GM12878 (cell line): ENCODE measurements around the gene DLEC1. TPM values are rescaled to one million over a fixed set of nuclear protein-coding genes. Genes with fewer than 3 reads are reported as not detected.

Experiments
- BACH1 ChIP-seq: fragments of 450-650 bp; IDR thresholded peaks from 2 replicates; pipeline ENCODE4 v1.6.1; 2017; ENCODE audit warnings: mild to moderate bottlenecking, borderline replicate concordance
- BCL11A ChIP-seq: IDR thresholded peaks from 2 replicates; pipeline ENCODE4 v1.6.1; 2011; ENCODE audit warnings: low read depth, low read length
- BMI1 ChIP-seq: fragments of 450-650 bp; IDR thresholded peaks from 2 replicates; pipeline ENCODE4 v1.6.1; 2016; ENCODE audit warnings: mild to moderate bottlenecking, moderate library complexity, borderline replicate concordance
- BRCA1 ChIP-seq: IDR thresholded peaks from 2 replicates; pipeline ENCODE4 v1.6.1; 2011; ENCODE audit warnings: low read depth, low read length, improper control_type of control experiment
- CUX1 ChIP-seq: IDR thresholded peaks from 2 replicates; pipeline ENCODE4 v1.6.1; 2012; ENCODE audit warnings: improper control_type of control experiment, low read depth, low read length; ENCODE audit not compliant: insufficient replicate concordance
- IKZF2 ChIP-seq, 2 experiments: fragments of 450-650 bp; IDR thresholded peaks; 2 replicates each; pipeline ENCODE4 v1.6.1; 2017; ENCODE audit warnings: mild to moderate bottlenecking in 2 of 2, moderate library complexity in 2 of 2
- MAX ChIP-seq: IDR thresholded peaks from 2 replicates; pipeline ENCODE4 v1.6.1; 2012; ENCODE audit warnings: low read depth, low read length, improper control_type of control experiment
- NR2C1 ChIP-seq: fragments of 450-650 bp; IDR thresholded peaks from 2 replicates; pipeline ENCODE4 v1.6.1; 2017; ENCODE audit warnings: antibody characterized with exemption, mild to moderate bottlenecking, moderate library complexity
- POLR2AphosphoS5 ChIP-seq: IDR thresholded peaks from 2 replicates; pipeline ENCODE4 v1.6.1; 2011; ENCODE audit warnings: mild to moderate bottlenecking, low read length, inconsistent platforms
- RAD21 ChIP-seq: IDR thresholded peaks from 2 replicates; pipeline ENCODE4 v1.6.1; 2011; ENCODE audit warnings: mild to moderate bottlenecking, low read depth, low read length, moderate library complexity; ENCODE audit not compliant: insufficient read depth
- TCF12 ChIP-seq: IDR thresholded peaks from 2 replicates; pipeline ENCODE4 v1.6.1; 2011; ENCODE audit warnings: low read depth, mild to moderate bottlenecking, low read length
- ZZZ3 ChIP-seq: IDR thresholded peaks from 2 replicates; pipeline ENCODE4 v1.6.1; 2011; ENCODE audit warnings: low read depth; ENCODE audit not compliant: control insufficient read depth, insufficient read length
- polyA plus RNA-seq, 11 experiments: library from polyadenylated mRNA; depleted of rRNA in 4 of 11; unstranded in 6 of 11; stranded (reverse) in 5 of 11; fragments of >200 nt; fragmentation: Nextera tagmentation in 4 of 11; fragmentation: Illumina TruSeq in 1 of 11; extraction: Ambion mirVana in 4 of 11; extraction: Trizol in 1 of 11; gene quantifications; 1 replicate in 1 of 11; 2 replicates in 10 of 11; pipeline versions ENCODE4 v1.2.1 to v1.2.3, GENCODE V29; 2011 to 2016; ENCODE audit warnings: inconsistent platforms in 2 of 11, missing spikeins in 2 of 11, low read depth in 1 of 11
- total RNA-seq, 4 experiments: library from RNA; depleted of rRNA in 3 of 4; stranded (reverse); fragments of >200 nt in 3 of 4; fragmentation: Illumina TruSeq in 1 of 4; extraction: Trizol in 1 of 4; gene quantifications; 2 replicates each; pipeline versions ENCODE4 v1.2.1 to v1.2.3, GENCODE V29; 2013 to 2021

DLEC1 gene
- total and polyA plus RNA-seq, 10 of the 15 experiments (the other 5 are each of a cell fraction or from before 2014, with no cell fraction given), result 0.03 to 0.29 (median 0.07) TPM; not detected in 3

- no peak for TF ChIP-seq BACH1
- TF ChIP-seq RAD21, result no peak
- 0 out of 2 replicates have a peak, but pooled peaks have one; percentile 3 for TF ChIP-seq TCF12
- TF ChIP-seq CUX1, result no peak
- TF ChIP-seq NR2C1, result no peak
- TF ChIP-seq POLR2AphosphoS5, result peak; percentile 33; the same call in 1 of the 2 replicates
- no peak for TF ChIP-seq BMI1
- TF ChIP-seq BCL11A, result no peak
- peak; percentile 41; the same call in 1 of the 2 replicates for TF ChIP-seq MAX
- TF ChIP-seq ZZZ3, result no peak
- TF ChIP-seq BRCA1, result no peak
- TF ChIP-seq IKZF2 (IDR thresholded peaks at IDR 0.05), result no peak; a peak in 1 of 4 replicates
Measured at GRCh38 chr3:38137615-38138348, 98.8 kb downstream of the DLEC1 start (continued).
